NCI-H82 (cell line): Measurements from ENCODE around the gene AKAP12.
"Not testable (repeated sequence)": the region's sequence is repeated elsewhere in the genome, so short reads cannot be mapped to it uniquely, and the experiment has no call there.

ENCODE experiments used
- DNase-seq: peaks from one replicate; lab custom pipeline; 2025; lab: John Stamatoyannopoulos, UW

Gene AKAP12

GRCh38 chr6:151310279-151310678 is 70.5 kb downstream of the AKAP12 start:
- no peak for DNase-seq

GRCh38 chr6:151310852-151311767 is 71.3 kb downstream of the AKAP12 start:
- DNase-seq, result peak; percentile 94

- no peak for DNase-seq
These were observed 73.3 kb downstream of the AKAP12 start for GRCh38 chr6:151313066-151313491.

- DNase-seq, result not testable (repeated sequence)
These were observed 75.9 kb downstream of the AKAP12 start for GRCh38 chr6:151315661-151316060.

- DNase-seq, result no peak
These were observed 77.6 kb downstream of the AKAP12 start for GRCh38 chr6:151317103-151317994.

- DNase-seq, result no peak
These were observed 78.2 kb downstream of the AKAP12 start for GRCh38 chr6:151317995-151318365.

- no peak for DNase-seq
These were observed 80.4 kb downstream of the AKAP12 start for GRCh38 chr6:151320140-151320539.

GRCh38 chr6:151321438-151321837 is 81.7 kb downstream of the AKAP12 start:
- no peak for DNase-seq

GRCh38 chr6:151322570-151322969 is 82.8 kb downstream of the AKAP12 start:
- no peak for DNase-seq

GRCh38 chr6:151323791-151324487 is 84.2 kb downstream of the AKAP12 start:
- DNase-seq, result peak; percentile 86

- no peak for DNase-seq
These were observed 84.7 kb downstream of the AKAP12 start for GRCh38 chr6:151324488-151324825.

- no peak for DNase-seq
These were observed 85.6 kb downstream of the AKAP12 start for GRCh38 chr6:151325075-151326050.

- no peak for DNase-seq
These were observed 86.5 kb downstream of the AKAP12 start for GRCh38 chr6:151326116-151326825.

- no peak for DNase-seq
These were observed 87.3 kb downstream of the AKAP12 start for GRCh38 chr6:151327101-151327500.

GRCh38 chr6:151330130-151330696 is 90.4 kb downstream of the AKAP12 start:
- no peak for DNase-seq

GRCh38 chr6:151335930-151336329 is 96.2 kb downstream of the AKAP12 start:
- no peak for DNase-seq

GRCh38 chr6:151338651-151339200 is 99.0 kb downstream of the AKAP12 start:
- DNase-seq, result no peak

- no peak for DNase-seq
These were observed 99.6 kb downstream of the AKAP12 start for GRCh38 chr6:151339369-151339768.

- no peak for DNase-seq
These were observed 100.6 kb downstream of the AKAP12 start for GRCh38 chr6:151340219-151340978.
